B cell (primary cell): ENCODE data around the gene PELI2.

Experiments used
- EZH2 ChIP-seq: IDR thresholded peaks from 2 replicates; pipeline ENCODE4 v1.6.1; 2012; ENCODE audit warnings: borderline replicate concordance, low read depth, mild to moderate bottlenecking, moderate library complexity, low read length; ENCODE audit not compliant: insufficient read depth, poor library complexity, severe bottlenecking
- TF ChIP-seq, protein P1 (sequence below): fragments of 200-600 bp; IDR thresholded peaks from one replicate; pipeline ENCODE4 v1.8.0; 2022; ENCODE audit warnings: antibody characterized with exemption, mild to moderate bottlenecking

DNA sequence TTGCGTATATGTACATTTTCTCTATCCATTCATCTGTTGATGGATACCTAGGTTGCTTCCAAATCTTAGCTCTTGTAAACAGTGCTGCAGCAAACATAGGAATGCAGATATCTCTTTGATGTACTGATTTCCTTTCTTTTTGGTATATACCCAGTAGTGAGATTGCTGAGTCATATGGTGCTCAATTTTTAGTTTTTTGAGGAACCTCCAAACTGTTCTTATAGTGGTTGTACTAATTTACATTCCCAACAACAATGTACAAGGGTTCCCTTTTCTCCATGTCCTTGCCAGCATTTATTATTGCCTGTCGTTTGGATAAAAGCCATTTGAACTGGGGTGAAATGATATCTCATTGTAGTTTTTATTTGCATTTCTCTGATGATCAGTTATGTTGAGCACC is 44.3 kb downstream of the PELI2 start:
- TF ChIP-seq EZH2: no peak
- TF ChIP-seq, protein P1, sequence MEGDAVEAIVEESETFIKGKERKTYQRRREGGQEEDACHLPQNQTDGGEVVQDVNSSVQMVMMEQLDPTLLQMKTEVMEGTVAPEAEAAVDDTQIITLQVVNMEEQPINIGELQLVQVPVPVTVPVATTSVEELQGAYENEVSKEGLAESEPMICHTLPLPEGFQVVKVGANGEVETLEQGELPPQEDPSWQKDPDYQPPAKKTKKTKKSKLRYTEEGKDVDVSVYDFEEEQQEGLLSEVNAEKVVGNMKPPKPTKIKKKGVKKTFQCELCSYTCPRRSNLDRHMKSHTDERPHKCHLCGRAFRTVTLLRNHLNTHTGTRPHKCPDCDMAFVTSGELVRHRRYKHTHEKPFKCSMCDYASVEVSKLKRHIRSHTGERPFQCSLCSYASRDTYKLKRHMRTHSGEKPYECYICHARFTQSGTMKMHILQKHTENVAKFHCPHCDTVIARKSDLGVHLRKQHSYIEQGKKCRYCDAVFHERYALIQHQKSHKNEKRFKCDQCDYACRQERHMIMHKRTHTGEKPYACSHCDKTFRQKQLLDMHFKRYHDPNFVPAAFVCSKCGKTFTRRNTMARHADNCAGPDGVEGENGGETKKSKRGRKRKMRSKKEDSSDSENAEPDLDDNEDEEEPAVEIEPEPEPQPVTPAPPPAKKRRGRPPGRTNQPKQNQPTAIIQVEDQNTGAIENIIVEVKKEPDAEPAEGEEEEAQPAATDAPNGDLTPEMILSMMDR: no peak
